Thoracic aorta (tissue), 2 donors: ENCODE data around the gene APBA3. TPM values are rescaled to one million over a fixed set of nuclear protein-coding genes. Genes with fewer than 3 reads are reported as not detected.
A peak's percentile ranks its signal among the peaks of the same experiment; 100 is the strongest.

Experiments
- ATAC-seq: fragments of 150-250 bp; one replicate; pipeline ENCODE4 v1.8.0; 2017; ENCODE audit warnings: low read depth; ENCODE audit not compliant: insufficient number of reproducible peaks, low FRiP score
- DNase-seq: peaks from one replicate; pipeline ENCODE4 v3.0.0-alpha.2; 2020; ENCODE audit warnings: low spot score
- H3K27ac ChIP-seq, 2 donors: fragments of 200-600 bp; sonication (generic); 1 replicate in 1 of 2; 2 replicates in 1 of 2; pipeline ENCODE4 v1.5.1; 2016; ENCODE audit warnings: mild to moderate bottlenecking in 2 of 2, moderate library complexity in 2 of 2
- H3K27me3 ChIP-seq: fragments of 200-600 bp; sonication (generic); replicated peaks from 2 replicates; pipeline ENCODE4 v1.6.0; 2016; ENCODE audit warnings: mild to moderate bottlenecking; ENCODE audit not compliant: insufficient read depth
- H3K36me3 ChIP-seq: fragments of 200-600 bp; sonication (generic); one replicate; pipeline ENCODE4 v1.5.1; 2016
- H3K4me1 ChIP-seq, 2 donors: fragments of 200-600 bp; sonication (generic); 1 replicate in 1 of 2; 2 replicates in 1 of 2; pipeline versions ENCODE4 v1.5.1 to v1.6.0; 2016; ENCODE audit warnings: low read depth in 2 of 2, mild to moderate bottlenecking in 1 of 2; ENCODE audit not compliant: control insufficient read depth in 1 of 2
- H3K4me3 ChIP-seq: fragments of 200-600 bp; sonication (generic); 2 replicates; pipeline ENCODE4 v1.5.1; 2016; ENCODE audit warnings: mild to moderate bottlenecking
- H3K9me3 ChIP-seq: fragments of 200-600 bp; sonication (generic); 2 replicates; pipeline ENCODE4 v1.5.1; 2016
- total RNA-seq, 2 donors: library from RNA; depleted of rRNA; stranded (reverse); fragments of >200 nt; gene quantifications; one replicate each; pipeline versions ENCODE4 v1.1.0 to v1.2.3, GENCODE V29; 2016
- TF ChIP-seq, protein P1 (sequence below): fragments of 200-600 bp; sonication (generic); IDR thresholded peaks from one replicate; pipeline ENCODE4 v1.5.1; 2019; ENCODE audit warnings: antibody characterized with exemption

Gene APBA3, protein sequence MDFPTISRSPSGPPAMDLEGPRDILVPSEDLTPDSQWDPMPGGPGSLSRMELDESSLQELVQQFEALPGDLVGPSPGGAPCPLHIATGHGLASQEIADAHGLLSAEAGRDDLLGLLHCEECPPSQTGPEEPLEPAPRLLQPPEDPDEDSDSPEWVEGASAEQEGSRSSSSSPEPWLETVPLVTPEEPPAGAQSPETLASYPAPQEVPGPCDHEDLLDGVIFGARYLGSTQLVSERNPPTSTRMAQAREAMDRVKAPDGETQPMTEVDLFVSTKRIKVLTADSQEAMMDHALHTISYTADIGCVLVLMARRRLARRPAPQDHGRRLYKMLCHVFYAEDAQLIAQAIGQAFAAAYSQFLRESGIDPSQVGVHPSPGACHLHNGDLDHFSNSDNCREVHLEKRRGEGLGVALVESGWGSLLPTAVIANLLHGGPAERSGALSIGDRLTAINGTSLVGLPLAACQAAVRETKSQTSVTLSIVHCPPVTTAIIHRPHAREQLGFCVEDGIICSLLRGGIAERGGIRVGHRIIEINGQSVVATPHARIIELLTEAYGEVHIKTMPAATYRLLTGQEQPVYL
- total RNA-seq, result 10 to 100 TPM; 17.4 to 26.8 TPM

DNA sequence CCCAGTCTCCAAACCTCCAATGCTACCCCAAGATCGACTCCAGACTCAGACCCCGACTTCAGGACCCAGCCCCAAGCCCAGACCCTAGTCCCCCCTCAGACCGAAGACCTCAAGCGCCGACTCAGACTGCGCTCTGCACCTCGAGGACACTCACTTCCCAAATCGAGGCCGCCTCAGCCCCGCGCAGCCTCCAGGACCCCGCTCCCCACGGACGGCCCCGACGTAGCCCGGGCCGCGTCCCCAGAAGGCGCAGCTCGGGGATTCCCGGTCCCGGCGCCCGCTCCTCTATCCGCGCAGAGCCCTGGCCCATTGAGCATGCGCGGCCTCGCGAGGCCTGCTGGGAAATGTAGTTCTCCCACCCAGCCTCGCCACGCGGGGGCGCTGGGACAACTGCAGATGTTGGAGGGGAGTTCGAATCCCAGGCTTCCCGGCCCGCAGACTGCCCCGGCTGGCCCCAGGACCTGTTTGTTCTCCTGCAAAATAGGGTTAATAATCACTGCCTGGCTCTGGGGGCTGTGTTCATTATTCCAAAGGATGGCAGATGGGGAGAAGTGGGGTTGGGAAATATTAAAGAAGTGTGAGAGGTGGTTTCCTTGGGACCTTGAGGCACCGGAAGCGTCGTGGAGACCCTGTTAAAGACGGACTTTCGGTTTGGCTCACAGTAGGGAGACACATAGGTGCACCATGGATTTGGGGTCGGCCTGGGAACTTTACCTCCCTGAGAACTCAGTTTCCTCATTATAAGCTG lies at the start of gene APBA3:
Gene APBA3, minus strand, starts transcription at position 311 of the 748 bp plus-strand sequence. CDS start 1,428 bp downstream, outside the sequence.
- TF ChIP-seq, protein P1, sequence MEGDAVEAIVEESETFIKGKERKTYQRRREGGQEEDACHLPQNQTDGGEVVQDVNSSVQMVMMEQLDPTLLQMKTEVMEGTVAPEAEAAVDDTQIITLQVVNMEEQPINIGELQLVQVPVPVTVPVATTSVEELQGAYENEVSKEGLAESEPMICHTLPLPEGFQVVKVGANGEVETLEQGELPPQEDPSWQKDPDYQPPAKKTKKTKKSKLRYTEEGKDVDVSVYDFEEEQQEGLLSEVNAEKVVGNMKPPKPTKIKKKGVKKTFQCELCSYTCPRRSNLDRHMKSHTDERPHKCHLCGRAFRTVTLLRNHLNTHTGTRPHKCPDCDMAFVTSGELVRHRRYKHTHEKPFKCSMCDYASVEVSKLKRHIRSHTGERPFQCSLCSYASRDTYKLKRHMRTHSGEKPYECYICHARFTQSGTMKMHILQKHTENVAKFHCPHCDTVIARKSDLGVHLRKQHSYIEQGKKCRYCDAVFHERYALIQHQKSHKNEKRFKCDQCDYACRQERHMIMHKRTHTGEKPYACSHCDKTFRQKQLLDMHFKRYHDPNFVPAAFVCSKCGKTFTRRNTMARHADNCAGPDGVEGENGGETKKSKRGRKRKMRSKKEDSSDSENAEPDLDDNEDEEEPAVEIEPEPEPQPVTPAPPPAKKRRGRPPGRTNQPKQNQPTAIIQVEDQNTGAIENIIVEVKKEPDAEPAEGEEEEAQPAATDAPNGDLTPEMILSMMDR, result peak; percentile 70
- DNase-seq (peak; percentile 74), ATAC-seq (no peak)
- Histone ChIP-seq H3K9me3 (no peaks in the 10 kb centered on the region), H3K4me3 (peak within 1 kb of the TSS; percentile 92), H3K27me3 (no peaks in the 10 kb centered on the region), H3K27ac (peak within 1 kb of the TSS; percentile 97 to 100), H3K4me1 (peaks cover 16 to 38% of the 10 kb centered on the region in 2 donors), H3K36me3 (peaks cover 18% of the 10 kb centered on the region)

DNA sequence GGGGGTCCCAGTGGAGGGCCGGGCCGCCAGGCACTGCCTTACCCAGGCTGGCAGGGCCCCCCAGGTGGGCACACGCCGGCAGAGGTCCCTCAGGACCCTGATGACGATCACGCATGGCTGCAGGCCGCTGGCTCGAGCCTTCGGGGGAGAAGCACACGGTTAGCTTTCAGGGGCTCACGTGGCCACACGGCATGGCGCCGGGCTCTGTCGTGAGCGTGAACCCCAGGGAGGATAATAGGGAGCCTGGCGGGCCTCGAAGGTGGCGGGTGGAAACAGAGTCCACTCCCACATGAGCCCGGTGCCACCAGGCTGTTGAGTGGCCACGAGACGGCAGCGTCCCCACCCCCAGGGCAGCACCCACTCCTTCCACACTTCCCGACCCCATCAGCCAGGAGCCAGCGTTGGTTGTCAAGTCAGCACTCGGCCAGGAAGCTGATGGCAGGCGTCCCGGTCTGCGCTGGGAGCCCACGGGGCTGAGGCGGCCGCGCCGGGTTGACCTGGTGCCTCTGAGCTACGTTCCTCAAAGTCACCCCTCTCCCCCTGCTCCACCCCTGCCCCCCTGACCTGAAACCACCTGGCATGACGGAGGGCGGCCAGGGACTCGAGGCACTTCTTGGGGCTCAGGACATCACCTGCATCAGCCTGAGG lies 49.3 kb upstream of the APBA3 start:
- H3K9me3 ChIP-seq, result no peaks in the 10 kb centered on the region
- ATAC-seq (no peak), DNase-seq (no peak)
- H3K27ac ChIP-seq, result no peak overlapping the region
- no peak overlapping the region for H3K4me3 ChIP-seq
- TF ChIP-seq, protein P1, result no peak
- no peaks in the 10 kb centered on the region for H3K27me3 ChIP-seq
- no peaks in the 10 kb centered on the region for H3K36me3 ChIP-seq
- H3K4me1 ChIP-seq, result no peaks in the 10 kb centered on the region

DNA sequence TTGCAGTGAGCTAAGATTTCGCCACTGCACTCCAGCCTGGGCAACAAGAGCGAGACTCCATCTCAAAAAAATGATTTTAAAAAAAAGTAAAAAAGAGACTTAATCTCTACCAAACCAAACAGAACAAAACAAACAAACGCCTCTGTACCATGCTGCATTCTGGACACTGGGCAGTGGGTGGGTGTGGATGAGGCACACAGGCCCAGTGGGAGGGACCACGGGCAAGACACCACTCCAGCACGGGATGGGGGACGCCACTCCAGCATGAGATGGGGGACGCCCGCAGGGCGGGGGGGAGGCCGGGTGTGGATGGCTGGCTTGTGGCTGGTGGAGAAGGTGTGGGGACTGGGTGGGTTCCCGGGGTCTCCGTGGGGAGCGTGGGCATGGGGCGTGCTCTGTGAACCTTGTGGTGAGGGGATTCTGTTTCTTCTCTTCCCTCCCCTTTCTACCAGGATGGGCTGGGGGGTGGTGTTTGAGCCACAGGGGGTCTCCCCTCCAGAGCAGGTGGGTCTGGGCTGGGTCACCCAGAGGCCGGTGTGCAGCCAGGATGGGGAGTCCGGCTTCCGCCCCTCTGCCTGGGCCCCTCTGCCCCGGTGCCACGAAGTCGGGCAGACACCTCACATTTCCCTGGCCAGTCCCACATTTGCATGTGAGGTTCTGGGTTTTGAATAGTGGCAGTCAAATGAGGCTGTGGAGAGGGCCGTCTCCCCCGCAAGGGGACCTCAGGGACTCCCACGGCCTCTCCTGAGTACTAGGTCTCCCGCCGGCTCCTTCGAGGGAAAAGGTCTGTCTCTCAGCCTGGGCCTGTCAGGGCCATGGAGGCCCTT lies 48.6 kb upstream of the APBA3 start:
- no peaks in the 10 kb centered on the region for H3K4me1 ChIP-seq
- no peaks in the 10 kb centered on the region for H3K9me3 ChIP-seq
- DNase-seq (no peak), ATAC-seq (no peak)
- TF ChIP-seq, protein P1, result no peak
- no peaks in the 10 kb centered on the region for H3K36me3 ChIP-seq
- no peak overlapping the region for H3K4me3 ChIP-seq
- H3K27me3 ChIP-seq, result no peaks in the 10 kb centered on the region
- H3K27ac ChIP-seq, result no peak overlapping the region

DNA sequence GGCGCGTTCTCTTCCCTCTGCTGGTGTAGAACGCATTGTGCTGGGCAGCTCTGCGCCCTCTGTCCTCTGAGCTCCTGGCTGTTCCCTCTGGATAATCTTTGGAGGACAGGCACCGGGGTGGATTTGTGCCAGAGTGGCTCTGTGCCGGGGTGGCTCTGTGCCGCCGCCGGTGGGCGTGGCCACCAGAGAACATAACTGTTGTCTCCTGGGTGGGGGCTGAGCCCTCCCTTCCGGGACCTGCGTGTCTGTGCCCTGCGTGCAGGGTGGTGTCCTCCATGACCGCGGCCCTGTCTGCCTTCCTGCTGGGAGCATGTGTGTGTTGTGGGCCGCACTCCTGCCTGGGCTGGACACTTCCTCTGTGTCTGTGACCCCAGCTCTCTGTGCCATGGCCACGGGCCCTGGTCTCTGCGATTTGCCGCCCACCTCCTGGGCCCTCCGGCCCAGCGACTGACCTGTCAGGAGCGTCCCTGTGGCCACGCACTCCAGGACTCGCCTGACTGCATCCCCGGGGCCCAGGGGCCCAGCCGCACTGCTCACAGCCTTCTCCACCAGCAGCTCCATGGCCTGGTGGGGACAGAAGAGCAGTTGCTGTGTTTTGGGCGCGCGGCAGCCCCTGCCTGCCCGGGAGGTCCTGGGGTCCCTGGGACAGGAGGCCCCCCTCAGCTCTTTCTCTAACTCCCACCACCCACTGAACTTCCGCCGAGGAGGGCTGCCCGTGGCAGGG lies 47.1 kb upstream of the APBA3 start:
- DNase-seq (no peak), ATAC-seq (no peak)
- H3K4me3 ChIP-seq, result no peak overlapping the region
- no peaks in the 10 kb centered on the region for H3K4me1 ChIP-seq
- no peaks in the 10 kb centered on the region for H3K27me3 ChIP-seq
- no peaks in the 10 kb centered on the region for H3K9me3 ChIP-seq
- H3K27ac ChIP-seq, result no peak overlapping the region
- TF ChIP-seq, protein P1, result no peak
- no peaks in the 10 kb centered on the region for H3K36me3 ChIP-seq
